Stimulated activated CD4-positive, alpha-beta T cell treated with anti-CD3 and anti-CD28 coated beads, Interleukin-2, amount 100 ng/mL, for 24 hours (primary cell): ENCODE results near the gene CROCC2.

Experiments
- DNase-seq, 2 donors: peaks; one replicate each; pipeline ENCODE4 v3.0.0-alpha.2; 2020

CROCC2 gene

GRCh38 chr2:240876035-240876474 is 30.1 kb upstream of the CROCC2 start:
- no peak for DNase-seq

GRCh38 chr2:240876475-240877251 is 29.5 kb upstream of the CROCC2 start:
- no peak for DNase-seq

GRCh38 chr2:240877460-240878340 is 28.4 kb upstream of the CROCC2 start:
- no peak for DNase-seq

- DNase-seq: no peak
Observed at GRCh38 chr2:240878341-240878936, 27.7 kb upstream of the CROCC2 start.

- DNase-seq: no peak
Observed at GRCh38 chr2:240879105-240879504, 27.0 kb upstream of the CROCC2 start.

- DNase-seq: no peak
Observed at GRCh38 chr2:240881913-240882312, 24.2 kb upstream of the CROCC2 start.

GRCh38 chr2:240884221-240884620 is 21.9 kb upstream of the CROCC2 start:
- no peak for DNase-seq

- no peak for DNase-seq
Observed at GRCh38 chr2:240884745-240885144, 21.4 kb upstream of the CROCC2 start.

GRCh38 chr2:240885566-240885965 is 20.6 kb upstream of the CROCC2 start:
- DNase-seq: no peak

GRCh38 chr2:240886023-240886565 is 20.0 kb upstream of the CROCC2 start:
- DNase-seq: no peak

- DNase-seq: no peak
Observed at GRCh38 chr2:240886678-240887609, 19.2 kb upstream of the CROCC2 start.

- DNase-seq: no peak
Observed at GRCh38 chr2:240887631-240888030, 18.5 kb upstream of the CROCC2 start.

GRCh38 chr2:240888130-240888889 is 17.8 kb upstream of the CROCC2 start:
- no peak for DNase-seq

GRCh38 chr2:240888890-240889573 is 17.1 kb upstream of the CROCC2 start:
- DNase-seq: no peak

- DNase-seq: no peak
Observed at GRCh38 chr2:240889601-240890560, 16.3 kb upstream of the CROCC2 start.

GRCh38 chr2:240890691-240891090 is 15.4 kb upstream of the CROCC2 start:
- DNase-seq: no peak

- no peak for DNase-seq
Observed at GRCh38 chr2:240891492-240892340, 14.4 kb upstream of the CROCC2 start.

GRCh38 chr2:240892356-240892755 is 13.8 kb upstream of the CROCC2 start:
- no peak for DNase-seq
